ENCODE results near the gene MMP27. TPM values are rescaled to one million over a fixed set of nuclear protein-coding genes. Genes with fewer than 3 reads are reported as not detected.

Gene MMP27
- total and polyA plus RNA-seq, 2 donors (not counting 1 experiment from before 2014, with no cell fraction given), result not detected

GRCh38 chr11:102704841-102705240 lies 728 bp downstream of the MMP27 start:
- H3K27ac ChIP-seq (ENCODE audit: low read length in 2 of 2), result no peak overlapping the region
- POLR2A ChIA-PET, result no interaction called here
- CTCF ChIA-PET, result no interaction called here
- H3K9me3 ChIP-seq (ENCODE audit: control extremely low read depth in 1 of 3, control insufficient read depth in 2 of 3, insufficient read depth in 1 of 3, low read length in 2 of 3), result no peaks in the 10 kb centered on the region
- Mint-ChIP-seq H3K9me3 (ENCODE audit: insufficient read depth) (no peaks in the 10 kb centered on the region), H3K4me3 (no peak overlapping the region), H3K4me1 (no peaks in the 10 kb centered on the region), H3K27ac (no peak overlapping the region), H3K27me3 (peaks cover 10% of the 10 kb centered on the region)
- no peaks in the 10 kb centered on the region for H3K79me2 ChIP-seq (ENCODE audit: control insufficient read depth, insufficient read depth, low read length)
- DNase-seq (no peak), ATAC-seq (ENCODE audit: low read depth) (no peak)
- TF ChIP-seq CTCF (IDR thresholded peaks at IDR 0.05), result no peak
- no peak for TF ChIP-seq EZH2 (IDR thresholded peaks at IDR 0.05; ENCODE audit: borderline replicate concordance, insufficient read depth, low read depth, low read length, poor library complexity, severe bottlenecking)
- H3K4me2 ChIP-seq (replicated peaks; ENCODE audit: low read depth, low read length, poor library complexity, severe bottlenecking), result no peak overlapping the region
- no peak overlapping the region for H3K9ac ChIP-seq (ENCODE audit: low read length)
- no peaks in the 10 kb centered on the region for H3K4me1 ChIP-seq (ENCODE audit: control insufficient read depth in 2 of 2, insufficient read depth in 2 of 2, low read length in 2 of 2)
- no CpG with 5 or more reads among the region's 3 CpGs for WGBS (ENCODE audit: insufficient coverage)
- H4K20me1 ChIP-seq (ENCODE audit: control insufficient read depth, insufficient read depth, low read length, poor library complexity, severe bottlenecking), result no peaks in the 10 kb centered on the region
- H3K4me3 ChIP-seq (ENCODE audit: control extremely low read depth in 1 of 5, extremely low read depth in 1 of 5, insufficient read depth in 1 of 5, low read depth in 2 of 5, low read length in 4 of 5), result no peak overlapping the region
- H3K27me3 ChIP-seq (replicated peaks in 1 of 4; ENCODE audit: control extremely low read depth in 1 of 4, control insufficient read depth in 3 of 4, insufficient read depth in 4 of 4, low read length in 3 of 4), result peaks cover 0 to 5% (median 1%) of the 10 kb centered on the region in 4 experiments
- H3K36me3 ChIP-seq (replicated peaks in 1 of 2; ENCODE audit: control extremely low read depth in 1 of 2, control insufficient read depth in 1 of 2, extremely low read depth in 1 of 2, insufficient read depth in 2 of 2, low read length in 1 of 2), result no peaks in the 10 kb centered on the region
- no peak overlapping the region for H2AFZ ChIP-seq (ENCODE audit: insufficient read depth, low read depth, low read length, poor library complexity, severe bottlenecking)
- intact Hi-C loops (cut with micrococcal nuclease), result no loop called here

GRCh38 chr11:102703826-102704493 lies 1.6 kb downstream of the MMP27 start:
- ATAC-seq (ENCODE audit: low read depth) (no peak), DNase-seq (no peak)
- H3K27me3 ChIP-seq (replicated peaks in 1 of 4; ENCODE audit: control extremely low read depth in 1 of 4, control insufficient read depth in 3 of 4, insufficient read depth in 4 of 4, low read length in 3 of 4), result no peaks in the 10 kb centered on the region
- intact Hi-C loops (cut with micrococcal nuclease), result no loop called here
- no peaks in the 10 kb centered on the region for H3K36me3 ChIP-seq (replicated peaks in 1 of 2; ENCODE audit: control extremely low read depth in 1 of 2, control insufficient read depth in 1 of 2, extremely low read depth in 1 of 2, insufficient read depth in 2 of 2, low read length in 1 of 2)
- H3K9me3 Mint-ChIP-seq (ENCODE audit: insufficient read depth), result no peaks in the 10 kb centered on the region
- peaks cover 12% of the 10 kb centered on the region for H3K27me3 Mint-ChIP-seq
- no peak overlapping the region for H3K9ac ChIP-seq (ENCODE audit: low read length)
- H3K4me2 ChIP-seq (replicated peaks; ENCODE audit: low read depth, low read length, poor library complexity, severe bottlenecking), result no peak overlapping the region
- no peak overlapping the region for H3K4me3 Mint-ChIP-seq
- no peaks in the 10 kb centered on the region for H3K4me1 Mint-ChIP-seq
- H3K27ac Mint-ChIP-seq, result no peak overlapping the region
- ChIA-PET CTCF (no interaction called here), POLR2A (no interaction called here)
- H3K27ac ChIP-seq (ENCODE audit: low read length in 2 of 2), result no peak overlapping the region
- H3K4me1 ChIP-seq (ENCODE audit: control insufficient read depth in 2 of 2, insufficient read depth in 2 of 2, low read length in 2 of 2), result no peaks in the 10 kb centered on the region
- 89% methylated on average over 2 of the region's 3 CpGs for WGBS (ENCODE audit: insufficient coverage)
- TF ChIP-seq CTCF (IDR thresholded peaks at IDR 0.05) (no peak), EZH2 (IDR thresholded peaks at IDR 0.05; ENCODE audit: borderline replicate concordance, insufficient read depth, low read depth, low read length, poor library complexity, severe bottlenecking) (no peak)
- H4K20me1 ChIP-seq (ENCODE audit: control insufficient read depth, insufficient read depth, low read length, poor library complexity, severe bottlenecking), result no peaks in the 10 kb centered on the region
- H2AFZ ChIP-seq (ENCODE audit: insufficient read depth, low read depth, low read length, poor library complexity, severe bottlenecking), result no peak overlapping the region
- no peaks in the 10 kb centered on the region for H3K9me3 ChIP-seq (ENCODE audit: control extremely low read depth in 1 of 3, control insufficient read depth in 2 of 3, insufficient read depth in 1 of 3, low read length in 2 of 3)
- H3K79me2 ChIP-seq (ENCODE audit: control insufficient read depth, insufficient read depth, low read length), result no peaks in the 10 kb centered on the region
- H3K4me3 ChIP-seq (ENCODE audit: control extremely low read depth in 1 of 5, extremely low read depth in 1 of 5, insufficient read depth in 1 of 5, low read depth in 2 of 5, low read length in 4 of 5), result no peak overlapping the region

All from B cell (primary cell).